Suprapubic skin (tissue), 4 donors: ENCODE data around the gene CDC42EP2.

Experiments
- CTCF ChIP-seq, 2 donors: fragments of 200-600 bp in 1 of 2; fragments of 450-650 bp in 1 of 2; sonication (generic) in 1 of 2; IDR thresholded peaks; one replicate each; pipeline ENCODE4 v1.5.1; 2016 to 2019; ENCODE audit warnings: antibody characterized with exemption in 2 of 2, mild to moderate bottlenecking in 1 of 2, moderate library complexity in 1 of 2
- EP300 ChIP-seq: sonication (generic); formaldehyde crosslinking; IDR thresholded peaks from one replicate; pipeline ENCODE4 v1.6.1; 2017; ENCODE audit warnings: antibody characterized with exemption
- POLR2AphosphoS5 ChIP-seq, 3 donors: sonication (generic); formaldehyde crosslinking; IDR thresholded peaks; one replicate each; pipeline ENCODE4 v1.6.1; 2017; ENCODE audit warnings: antibody characterized with exemption in 3 of 3

GRCh38 chr11:65352783-65353182 is 38.1 kb downstream of the CDC42EP2 start:
- TF ChIP-seq POLR2AphosphoS5 (IDR thresholded peaks at IDR 0.05) (no peak), EP300 (no peak), CTCF (IDR thresholded peaks at IDR 0.05) (no peak)
